ENCODE measurements around the gene NNT. TPM values are rescaled to one million over a fixed set of nuclear protein-coding genes. Genes with fewer than 3 reads are reported as not detected.

Gene NNT
- total and polyA plus RNA-seq, 2 of the 13 experiments (the other 11 are each of a cell fraction or from before 2014, with no cell fraction given), result 21.1 to 58.0 TPM

- no peak for TF ChIP-seq ZNF577 (CRISPR knock-in tag; IDR thresholded peaks at IDR 0.05; ENCODE audit: borderline replicate concordance, low read depth)
Observed at GRCh38 chr5:43643327-43643726, 40.3 kb downstream of the NNT start (continued).

- Histone ChIP-seq H3K4me1 (ENCODE audit: insufficient read depth, low read length) (no peaks in the 10 kb centered on the region), H3K9me3 (ENCODE audit: low read length) (no peaks in the 10 kb centered on the region), H3K27me3 (ENCODE audit: control insufficient read depth in 1 of 2, insufficient read depth in 2 of 2, low read length in 2 of 2) (no peaks in the 10 kb centered on the region), H3K4me2 (ENCODE audit: low read depth, low read length) (no peak overlapping the region), H3K79me2 (ENCODE audit: insufficient read depth, low read length) (no peaks in the 10 kb centered on the region), H3K4me3 (replicated peaks in 1 of 3; ENCODE audit: insufficient read depth in 1 of 3, low read depth in 2 of 3, low read length in 3 of 3) (no peak overlapping the region), H2AFZ (ENCODE audit: low read length) (no peak overlapping the region), H4K20me1 (ENCODE audit: insufficient read depth, low read length) (no peaks in the 10 kb centered on the region), H3K36me3 (replicated peaks in 1 of 2; ENCODE audit: control insufficient read depth in 1 of 2, insufficient read depth in 2 of 2, low read length in 2 of 2) (peaks cover 0 to 19% of the 10 kb centered on the region in 2 experiments; a peak in 2 of 5 replicates), H3K9ac (ENCODE audit: insufficient read depth, low read depth, low read length) (no peak overlapping the region), H3K27ac (ENCODE audit: extremely low read length, insufficient read depth, low read length) (no peak overlapping the region)
- TF ChIP-seq CCDC6 (CRISPR knock-in tag; IDR thresholded peaks at IDR 0.05) (no peak), ZBTB7A (CRISPR knock-in tag; IDR thresholded peaks at IDR 0.05) (no peak), MTF1 (CRISPR knock-in tag; IDR thresholded peaks at IDR 0.05) (no peak), ZNF101 (CRISPR knock-in tag; IDR thresholded peaks at IDR 0.05; ENCODE audit: borderline replicate concordance, low read depth) (no peak), CREB1 (IDR thresholded peaks at IDR 0.05) (no peak), CREB1 (CRISPR knock-in tag; IDR thresholded peaks at IDR 0.05) (no peak), ATF7-NPFF (CRISPR knock-in tag; IDR thresholded peaks at IDR 0.05; ENCODE audit: low read depth) (no peak), JUN (CRISPR knock-in tag; IDR thresholded peaks at IDR 0.05) (no peak), FOXA1 (IDR thresholded peaks at IDR 0.05) (no peak), FOXA1 (CRISPR knock-in tag; IDR thresholded peaks at IDR 0.05) (no peak), ZNF878 (CRISPR knock-in tag; IDR thresholded peaks at IDR 0.05) (no peak), ZNF563 (CRISPR knock-in tag; IDR thresholded peaks at IDR 0.05) (no peak), NFKB2 (CRISPR knock-in tag; IDR thresholded peaks at IDR 0.05; ENCODE audit: borderline replicate concordance) (no peak)
- TF ChIP-seq, protein P1, sequence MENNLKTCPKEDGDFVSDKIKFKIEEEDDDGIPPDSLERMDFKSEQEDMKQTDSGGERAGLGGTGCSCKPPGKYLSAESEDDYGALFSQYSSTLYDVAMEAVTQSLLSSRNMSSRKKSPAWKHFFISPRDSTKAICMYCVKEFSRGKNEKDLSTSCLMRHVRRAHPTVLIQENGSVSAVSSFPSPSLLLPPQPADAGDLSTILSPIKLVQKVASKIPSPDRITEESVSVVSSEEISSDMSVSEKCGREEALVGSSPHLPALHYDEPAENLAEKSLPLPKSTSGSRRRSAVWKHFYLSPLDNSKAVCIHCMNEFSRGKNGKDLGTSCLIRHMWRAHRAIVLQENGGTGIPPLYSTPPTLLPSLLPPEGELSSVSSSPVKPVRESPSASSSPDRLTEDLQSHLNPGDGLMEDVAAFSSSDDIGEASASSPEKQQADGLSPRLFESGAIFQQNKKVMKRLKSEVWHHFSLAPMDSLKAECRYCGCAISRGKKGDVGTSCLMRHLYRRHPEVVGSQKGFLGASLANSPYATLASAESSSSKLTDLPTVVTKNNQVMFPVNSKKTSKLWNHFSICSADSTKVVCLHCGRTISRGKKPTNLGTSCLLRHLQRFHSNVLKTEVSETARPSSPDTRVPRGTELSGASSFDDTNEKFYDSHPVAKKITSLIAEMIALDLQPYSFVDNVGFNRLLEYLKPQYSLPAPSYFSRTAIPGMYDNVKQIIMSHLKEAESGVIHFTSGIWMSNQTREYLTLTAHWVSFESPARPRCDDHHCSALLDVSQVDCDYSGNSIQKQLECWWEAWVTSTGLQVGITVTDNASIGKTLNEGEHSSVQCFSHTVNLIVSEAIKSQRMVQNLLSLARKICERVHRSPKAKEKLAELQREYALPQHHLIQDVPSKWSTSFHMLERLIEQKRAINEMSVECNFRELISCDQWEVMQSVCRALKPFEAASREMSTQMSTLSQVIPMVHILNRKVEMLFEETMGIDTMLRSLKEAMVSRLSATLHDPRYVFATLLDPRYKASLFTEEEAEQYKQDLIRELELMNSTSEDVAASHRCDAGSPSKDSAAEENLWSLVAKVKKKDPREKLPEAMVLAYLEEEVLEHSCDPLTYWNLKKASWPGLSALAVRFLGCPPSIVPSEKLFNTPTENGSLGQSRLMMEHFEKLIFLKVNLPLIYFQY (CRISPR knock-in tag; IDR thresholded peaks at IDR 0.05; ENCODE audit: borderline replicate concordance), result no peak
- TF ChIP-seq, protein P2, sequence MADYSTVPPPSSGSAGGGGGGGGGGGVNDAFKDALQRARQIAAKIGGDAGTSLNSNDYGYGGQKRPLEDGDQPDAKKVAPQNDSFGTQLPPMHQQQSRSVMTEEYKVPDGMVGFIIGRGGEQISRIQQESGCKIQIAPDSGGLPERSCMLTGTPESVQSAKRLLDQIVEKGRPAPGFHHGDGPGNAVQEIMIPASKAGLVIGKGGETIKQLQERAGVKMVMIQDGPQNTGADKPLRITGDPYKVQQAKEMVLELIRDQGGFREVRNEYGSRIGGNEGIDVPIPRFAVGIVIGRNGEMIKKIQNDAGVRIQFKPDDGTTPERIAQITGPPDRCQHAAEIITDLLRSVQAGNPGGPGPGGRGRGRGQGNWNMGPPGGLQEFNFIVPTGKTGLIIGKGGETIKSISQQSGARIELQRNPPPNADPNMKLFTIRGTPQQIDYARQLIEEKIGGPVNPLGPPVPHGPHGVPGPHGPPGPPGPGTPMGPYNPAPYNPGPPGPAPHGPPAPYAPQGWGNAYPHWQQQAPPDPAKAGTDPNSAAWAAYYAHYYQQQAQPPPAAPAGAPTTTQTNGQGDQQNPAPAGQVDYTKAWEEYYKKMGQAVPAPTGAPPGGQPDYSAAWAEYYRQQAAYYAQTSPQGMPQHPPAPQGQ (CRISPR knock-in tag; IDR thresholded peaks at IDR 0.05; ENCODE audit: borderline replicate concordance), result no peak
- TF ChIP-seq, protein P3, sequence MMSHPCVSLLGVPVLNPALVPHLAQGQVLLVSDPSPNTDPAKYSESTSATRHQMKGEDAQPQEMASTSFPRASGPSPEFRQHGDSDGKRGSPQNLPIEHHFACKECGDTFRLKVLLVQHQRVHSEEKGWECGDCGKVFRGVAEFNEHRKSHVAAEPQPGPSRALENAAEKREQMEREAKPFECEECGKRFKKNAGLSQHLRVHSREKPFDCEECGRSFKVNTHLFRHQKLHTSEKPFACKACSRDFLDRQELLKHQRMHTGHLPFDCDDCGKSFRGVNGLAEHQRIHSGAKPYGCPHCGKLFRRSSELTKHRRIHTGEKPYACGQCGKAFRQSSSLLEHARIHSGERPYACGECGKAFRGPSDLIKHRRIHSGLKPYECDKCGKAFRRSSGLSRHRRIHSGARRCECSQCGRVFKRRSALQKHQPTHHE (CRISPR knock-in tag; IDR thresholded peaks at IDR 0.05; ENCODE audit: borderline replicate concordance), result no peak
- ChIA-PET POLR2A (no interaction called here), CTCF (ENCODE audit: low intra/inter-chr PET ratio, low total read pairs) (no interaction called here)
- FAIRE-seq, result no peak
- in situ Hi-C loops (cut with HindIII; ENCODE audit: extremely low pct_ligation_motif_present, low pct_unique_long_range_greater_than_20kb) (loop anchor here (25.0 kb wide), 1 partner anchor 1144 kb away; no protein-coding TSS in a partner anchor), intact Hi-C loops (cut with micrococcal nuclease; ENCODE audit: unreplicated experiment) (no loop called here)
- no peak for DNase-seq (ENCODE audit: low spot score)
- no peak for ATAC-seq
- WGBS (ENCODE audit: low lambda C conversion rate), result 93% methylated on average over 2 of the region's 2 CpGs
- BruUV-seq (replicated peaks), result no TSS peak
Observed at GRCh38 chr5:43643750-43644149, 40.8 kb downstream of the NNT start.

Measured in HepG2 (cell line).